GM12878 (cell line): ENCODE results near the gene PTCD2. TPM values are rescaled to one million over a fixed set of nuclear protein-coding genes. Genes with fewer than 3 reads are reported as not detected.

Experiments
- ATAC-seq: fragments of 200-7000 bp; cut with Tn5 transposase; 3 replicates; pipeline ENCODE4 v1.9.1; 2020; ENCODE audit warnings: mild to moderate bottlenecking, moderate library complexity
- BruUV-seq: library from RNA; stranded (reverse); fragments of 400-500 nt; replicated peaks from 2 replicates; lab custom pipeline; 2021; lab: Mats Ljungman, UMichigan
- CTCF ChIA-PET: fragments of 300-600 bp; sonication (Branson Sonifier 250); formaldehyde crosslinking; extraction: SDS; loops from one replicate; lab custom pipeline; 2021; ENCODE audit warnings: inconsistent platforms; lab: Yijun Ruan, JAX
- POLR2A ChIA-PET: fragments of 350-600 bp; formaldehyde crosslinking; extraction: SDS; loops from one replicate; lab custom pipeline; 2021; ENCODE audit warnings: inconsistent platforms; lab: Charles Lee
- RAD21 ChIA-PET: fragments of 300-600 bp; sonication (Branson Sonifier 250); formaldehyde crosslinking; loops from one replicate; lab custom pipeline; 2023; ENCODE audit warnings: antibody characterized with exemption; ENCODE audit not compliant: unreplicated experiment; lab: Charles Lee
- SMC1A ChIA-PET: fragments of 300-600 bp; sonication (Branson Sonifier 250); formaldehyde crosslinking; loops from one replicate; lab custom pipeline; 2023; ENCODE audit not compliant: unreplicated experiment, uncharacterized antibody; lab: Charles Lee
- DNase-seq: peaks from one replicate; pipeline ENCODE4 v3.0.0-alpha.2; 2011; ENCODE audit warnings: low read depth, low spot score
- FAIRE-seq: peaks from 3 replicates; lab custom pipeline; 2011; peaks lifted over from hg19 to GRCh38; lab: Jason Lieb, UNC
- H2AFZ ChIP-seq: 2 replicates; pipeline ENCODE4 v1.6.0; 2011; ENCODE audit warnings: low read depth, low read length, control low read depth; ENCODE audit not compliant: control insufficient read depth
- H3K27ac ChIP-seq: 2 replicates; pipeline ENCODE4 v1.5.1; 2011; ENCODE audit warnings: control low read depth; ENCODE audit not compliant: control insufficient read depth, insufficient read depth
- H3K27me3 ChIP-seq, 2 experiments: replicated peaks in 1 of 2; 2 replicates each; pipeline versions ENCODE4 v1.6.0 to v1.6.1; 2011; ENCODE audit warnings: low read length in 1 of 2; ENCODE audit not compliant: control insufficient read depth in 2 of 2, insufficient read depth in 2 of 2
- H3K36me3 ChIP-seq, 2 experiments: 2 replicates each; pipeline ENCODE4 v1.5.1; 2011; ENCODE audit warnings: low read length in 1 of 2; ENCODE audit not compliant: control insufficient read depth in 2 of 2, insufficient read depth in 2 of 2
- H3K4me1 ChIP-seq: 2 replicates; pipeline ENCODE4 v1.6.1; 2011; ENCODE audit warnings: mild to moderate bottlenecking, low read length, moderate library complexity, mixed read lengths; ENCODE audit not compliant: control insufficient read depth, insufficient read depth
- H3K4me2 ChIP-seq: 2 replicates; pipeline ENCODE4 v1.6.0; 2011; ENCODE audit warnings: control low read depth; ENCODE audit not compliant: control insufficient read depth, insufficient read depth
- H3K4me3 ChIP-seq: fragments of 200-600 bp; sonication (generic); 2 replicates; pipeline ENCODE4 v1.5.1; 2016
- H3K79me2 ChIP-seq: 2 replicates; pipeline ENCODE4 v1.6.0; 2011; ENCODE audit warnings: low read length; ENCODE audit not compliant: control insufficient read depth, insufficient read depth
- H3K9ac ChIP-seq: 2 replicates; pipeline ENCODE4 v1.8.0; 2011; ENCODE audit warnings: low read length, control low read depth, mixed read lengths; ENCODE audit not compliant: control insufficient read depth, insufficient read depth
- H3K9me3 ChIP-seq: replicated peaks from 3 replicates; pipeline ENCODE4 v1.5.1; 2011; ENCODE audit warnings: mild to moderate bottlenecking, low read length; ENCODE audit not compliant: control insufficient read depth, insufficient read depth
- H4K20me1 ChIP-seq: 2 replicates; pipeline ENCODE4 v1.6.0; 2011; ENCODE audit not compliant: control insufficient read depth, insufficient read depth
- E4F1 ChIP-seq: fragments of 450-650 bp; IDR thresholded peaks from 2 replicates; pipeline ENCODE4 v1.6.1; 2018; ENCODE audit warnings: borderline replicate concordance, mild to moderate bottlenecking; ENCODE audit not compliant: partially characterized antibody
- MYB ChIP-seq: fragments of 150-350 bp; IDR thresholded peaks from 2 replicates; pipeline ENCODE4 v1.6.1; 2014; ENCODE audit warnings: mild to moderate bottlenecking, low read depth, low read length, borderline replicate concordance
- NFYB ChIP-seq: IDR thresholded peaks from 2 replicates; pipeline ENCODE4 v1.6.1; 2011; ENCODE audit warnings: low read depth, mild to moderate bottlenecking, low read length, improper control_type of control experiment, moderate library complexity; ENCODE audit not compliant: insufficient read depth
- NR2C1 ChIP-seq: fragments of 450-650 bp; IDR thresholded peaks from 2 replicates; pipeline ENCODE4 v1.6.1; 2017; ENCODE audit warnings: antibody characterized with exemption, mild to moderate bottlenecking, moderate library complexity
- POLR2AphosphoS5 ChIP-seq: IDR thresholded peaks from 2 replicates; pipeline ENCODE4 v1.6.1; 2011; ENCODE audit warnings: mild to moderate bottlenecking, low read length, inconsistent platforms
- SREBF1 ChIP-seq: IDR thresholded peaks from 2 replicates; pipeline ENCODE4 v1.6.1; 2012; ENCODE audit warnings: mild to moderate bottlenecking, low read length
- ZBTB4 ChIP-seq: fragments of 450-650 bp; formaldehyde crosslinking; IDR thresholded peaks from 2 replicates; pipeline ENCODE4 v1.4.0; 2022; ENCODE audit warnings: mild to moderate bottlenecking, moderate library complexity
- WGBS: methylation state at CpG from one replicate; pipeline ENCODE4 v1.1.6; 2016; ENCODE audit warnings: low lambda C conversion rate; ENCODE audit not compliant: insufficient replicate concordance, insufficient coverage; ENCODE audit errors: missing lambda C conversion rate; 5-methylcytosine and 5-hydroxymethylcytosine counted together
- in situ Hi-C: fragments of 300-500 bp; cut with MboI; formaldehyde crosslinking; loops from 9 replicates; pipeline ENCODE4 v1.14.3; 2018; ENCODE audit warnings: mixed read lengths
- intact Hi-C: fragments of 100-400 bp; cut with micrococcal nuclease; formaldehyde crosslinking; loops from one replicate; pipeline ENCODE4 v1.14.2; 2022; ENCODE audit not compliant: unreplicated experiment
- polyA plus RNA-seq, 11 experiments: library from polyadenylated mRNA; depleted of rRNA in 4 of 11; unstranded in 6 of 11; stranded (reverse) in 5 of 11; fragments of >200 nt; fragmentation: Nextera tagmentation in 4 of 11; fragmentation: Illumina TruSeq in 1 of 11; extraction: Ambion mirVana in 4 of 11; extraction: Trizol in 1 of 11; gene quantifications; 1 replicate in 1 of 11; 2 replicates in 10 of 11; pipeline versions ENCODE4 v1.2.1 to v1.2.3, GENCODE V29; 2011 to 2016; ENCODE audit warnings: inconsistent platforms in 2 of 11, missing spikeins in 2 of 11, low read depth in 1 of 11
- total RNA-seq, 4 experiments: library from RNA; depleted of rRNA in 3 of 4; stranded (reverse); fragments of >200 nt in 3 of 4; fragmentation: Illumina TruSeq in 1 of 4; extraction: Trizol in 1 of 4; gene quantifications; 2 replicates each; pipeline versions ENCODE4 v1.2.1 to v1.2.3, GENCODE V29; 2013 to 2021

PTCD2 gene
- total and polyA plus RNA-seq, 10 of the 15 experiments (the other 5 are each of a cell fraction or from before 2014, with no cell fraction given) = 8.7 to 15.0 (median 11.9) TPM

- ChIA-PET SMC1A (interaction anchor here (1.0 to 2.1 kb wide), 5 partner anchors 9 to 59 kb away, joined by 3 to 10 read pairs (median 4); no protein-coding TSS in a partner anchor), POLR2A (interaction anchor here (1.8 kb wide), 1 partner anchor 9 kb away, joined by 5 read pairs; no protein-coding TSS in a partner anchor), CTCF (interaction anchor here (1.0 to 8.5 kb wide), 3 partner anchors 9 to 24 kb away, joined by 3 to 59 read pairs (median 4); no protein-coding TSS in a partner anchor), RAD21 (interaction anchor here (0.5 to 1.9 kb wide), 4 partner anchors 9 to 146 kb away, joined by 3 to 5 read pairs (median 4); no protein-coding TSS in a partner anchor)
- in situ Hi-C loops (no loop called here), intact Hi-C loops (no loop called here)
- 93% methylated on average over 2 of the region's 2 CpGs for WGBS
- Histone ChIP-seq H3K27ac (no peak overlapping the region), H3K4me2 (no peak overlapping the region), H3K9ac (no peak overlapping the region), H3K27me3 (no peaks in the 10 kb centered on the region), H2AFZ (no peak overlapping the region), H3K36me3 (peaks cover 2 to 9% of the 10 kb centered on the region in 2 experiments; a peak in 2 of 4 replicates), H4K20me1 (no peaks in the 10 kb centered on the region), H3K4me3 (no peak overlapping the region), H3K9me3 (no peaks in the 10 kb centered on the region), H3K4me1 (no peaks in the 10 kb centered on the region; the same call in 1 of the 2 replicates), H3K79me2 (peaks cover 3% of the 10 kb centered on the region)
- ATAC-seq (no peak), FAIRE-seq (no peak), DNase-seq (no peak)
- BruUV-seq = no TSS peak
- TF ChIP-seq E4F1 = no peak
- no peak for TF ChIP-seq NR2C1
- no peak for TF ChIP-seq ZBTB4 (CRISPR knock-in tag)
- TF ChIP-seq MYB = no peak
- TF ChIP-seq SREBF1 = no peak
- no peak for TF ChIP-seq POLR2AphosphoS5
- no peak for TF ChIP-seq NFYB
Observed at GRCh38 chr5:72283358-72283757, 36.8 kb upstream of the PTCD2 start.
